ENCODE data around the gene RPE. TPM values are rescaled to one million over a fixed set of nuclear protein-coding genes. Genes with fewer than 3 reads are reported as not detected.

The RPE gene
- total RNA-seq, 1 donor from 2014 or later = 62.1 TPM

GRCh38 chr2:210027608-210028007 lies 25.2 kb downstream of the RPE start:
- H3K9ac ChIP-seq (ENCODE audit: low read length) = no peak overlapping the region
- no peak for TF ChIP-seq EZH2 (IDR thresholded peaks at IDR 0.05; ENCODE audit: insufficient read depth, low read length)
- no peak for TF ChIP-seq CTCF (IDR thresholded peaks at IDR 0.05; ENCODE audit: insufficient read depth, low read depth, low read length)
- H3K9me3 ChIP-seq (ENCODE audit: insufficient read depth, low read depth, low read length) = no peaks in the 10 kb centered on the region
- Mint-ChIP-seq H3K27me3 (ENCODE audit: low read depth, unreplicated experiment) (no peaks in the 10 kb centered on the region), H3K4me3 (ENCODE audit: unreplicated experiment) (no peak overlapping the region), H3K4me1 (ENCODE audit: low read depth, unreplicated experiment) (no peaks in the 10 kb centered on the region), H3K27ac (ENCODE audit: unreplicated experiment) (no peak overlapping the region), H3K36me3 (ENCODE audit: low read depth, unreplicated experiment) (peaks cover 3% of the 10 kb centered on the region), H3K9me3 (ENCODE audit: unreplicated experiment) (no peaks in the 10 kb centered on the region)
- no peak overlapping the region for H3K4me3 ChIP-seq (ENCODE audit: insufficient read depth, low read depth, low read length)
- no peaks in the 10 kb centered on the region for H3K79me2 ChIP-seq (ENCODE audit: insufficient read depth, low read length)
- FAIRE-seq = no peak
- H3K27ac ChIP-seq (ENCODE audit: low read depth, low read length) = no peak overlapping the region
- H3K4me1 ChIP-seq (ENCODE audit: insufficient read depth, low read length) = no peaks in the 10 kb centered on the region
- no peaks in the 10 kb centered on the region for H3K27me3 ChIP-seq (ENCODE audit: insufficient read depth, low read length)
- H2AFZ ChIP-seq (ENCODE audit: low read depth, low read length) = no peak overlapping the region
- peaks cover 17% of the 10 kb centered on the region for H3K36me3 ChIP-seq (ENCODE audit: insufficient read depth, low read length)
- no peak for DNase-seq (ENCODE audit: low read depth)
- H3K4me2 ChIP-seq (ENCODE audit: low read length) = no peak overlapping the region
- no peaks in the 10 kb centered on the region for H4K20me1 ChIP-seq (ENCODE audit: insufficient read depth, low read length)

- no peak overlapping the region for H3K27ac ChIP-seq (ENCODE audit: low read depth, low read length)
- no peaks in the 10 kb centered on the region for H4K20me1 ChIP-seq (ENCODE audit: insufficient read depth, low read length)
- no peak overlapping the region for H3K4me3 ChIP-seq (ENCODE audit: insufficient read depth, low read depth, low read length)
- no peaks in the 10 kb centered on the region for H3K27me3 ChIP-seq (ENCODE audit: insufficient read depth, low read length)
- H3K4me1 Mint-ChIP-seq (ENCODE audit: low read depth, unreplicated experiment) = no peaks in the 10 kb centered on the region
- peaks cover 15% of the 10 kb centered on the region for H3K36me3 ChIP-seq (ENCODE audit: insufficient read depth, low read length)
- no peak overlapping the region for H2AFZ ChIP-seq (ENCODE audit: low read depth, low read length)
- H3K4me1 ChIP-seq (ENCODE audit: insufficient read depth, low read length) = no peaks in the 10 kb centered on the region
- peaks cover 3% of the 10 kb centered on the region for H3K36me3 Mint-ChIP-seq (ENCODE audit: low read depth, unreplicated experiment)
- H3K9me3 Mint-ChIP-seq (ENCODE audit: unreplicated experiment) = no peaks in the 10 kb centered on the region
- no peaks in the 10 kb centered on the region for H3K9me3 ChIP-seq (ENCODE audit: insufficient read depth, low read depth, low read length)
- no peak for TF ChIP-seq CTCF (IDR thresholded peaks at IDR 0.05; ENCODE audit: insufficient read depth, low read depth, low read length)
- no peak overlapping the region for H3K9ac ChIP-seq (ENCODE audit: low read length)
- H3K4me2 ChIP-seq (ENCODE audit: low read length) = no peak overlapping the region
- no peak for DNase-seq (ENCODE audit: low read depth)
- no peaks in the 10 kb centered on the region for H3K27me3 Mint-ChIP-seq (ENCODE audit: low read depth, unreplicated experiment)
- H3K27ac Mint-ChIP-seq (ENCODE audit: unreplicated experiment) = no peak overlapping the region
- no peak overlapping the region for H3K4me3 Mint-ChIP-seq (ENCODE audit: unreplicated experiment)
- FAIRE-seq = no peak
- H3K79me2 ChIP-seq (ENCODE audit: insufficient read depth, low read length) = no peaks in the 10 kb centered on the region
Measured at GRCh38 chr2:210028178-210028577, 25.7 kb downstream of the RPE start.

- H3K27me3 Mint-ChIP-seq (ENCODE audit: low read depth, unreplicated experiment) = no peaks in the 10 kb centered on the region
- no peak overlapping the region for H2AFZ ChIP-seq (ENCODE audit: low read depth, low read length)
- DNase-seq (ENCODE audit: low read depth) (no peak), FAIRE-seq (no peak)
- no peak overlapping the region for H3K4me3 ChIP-seq (ENCODE audit: insufficient read depth, low read depth, low read length)
- no peak overlapping the region for H3K27ac ChIP-seq (ENCODE audit: low read depth, low read length)
- no peaks in the 10 kb centered on the region for H3K36me3 ChIP-seq (ENCODE audit: insufficient read depth, low read length)
- H3K9ac ChIP-seq (ENCODE audit: low read length) = no peak overlapping the region
- H4K20me1 ChIP-seq (ENCODE audit: insufficient read depth, low read length) = no peaks in the 10 kb centered on the region
- no peak overlapping the region for H3K27ac Mint-ChIP-seq (ENCODE audit: unreplicated experiment)
- H3K4me3 Mint-ChIP-seq (ENCODE audit: unreplicated experiment) = no peak overlapping the region
- H3K4me1 ChIP-seq (ENCODE audit: insufficient read depth, low read length) = no peaks in the 10 kb centered on the region
- H3K4me2 ChIP-seq (ENCODE audit: low read length) = no peak overlapping the region
- H3K9me3 ChIP-seq (ENCODE audit: insufficient read depth, low read depth, low read length) = no peaks in the 10 kb centered on the region
- no peaks in the 10 kb centered on the region for H3K4me1 Mint-ChIP-seq (ENCODE audit: low read depth, unreplicated experiment)
- no peaks in the 10 kb centered on the region for H3K27me3 ChIP-seq (ENCODE audit: insufficient read depth, low read length)
- H3K36me3 Mint-ChIP-seq (ENCODE audit: low read depth, unreplicated experiment) = no peaks in the 10 kb centered on the region
- H3K9me3 Mint-ChIP-seq (ENCODE audit: unreplicated experiment) = no peaks in the 10 kb centered on the region
- no peaks in the 10 kb centered on the region for H3K79me2 ChIP-seq (ENCODE audit: insufficient read depth, low read length)
- TF ChIP-seq EZH2 (IDR thresholded peaks at IDR 0.05; ENCODE audit: insufficient read depth, low read length) = no peak
- TF ChIP-seq CTCF (IDR thresholded peaks at IDR 0.05; ENCODE audit: insufficient read depth, low read depth, low read length) = no peak
Measured at GRCh38 chr2:210034087-210034683, 31.7 kb downstream of the RPE start.
